Choroid plexus epithelial cell (primary cell): ENCODE results near the gene NKD1.

Experiments used
- DNase-seq: peaks from one replicate; pipeline ENCODE4 v3.0.0-alpha.2; 2010; ENCODE audit warnings: low read depth
- H3K4me3 ChIP-seq: 2 replicates; pipeline ENCODE4 v1.5.1; 2011; ENCODE audit warnings: low read depth, mild to moderate bottlenecking, control low read depth, low read length, moderate library complexity
- TF ChIP-seq, protein P1 (sequence below): conservative IDR thresholded peaks from 2 replicates; pipeline ENCODE4 v1.5.1; 2011; ENCODE audit warnings: low read depth, mild to moderate bottlenecking, control low read depth, inconsistent platforms, low read length, moderate library complexity

NKD1 gene

DNA sequence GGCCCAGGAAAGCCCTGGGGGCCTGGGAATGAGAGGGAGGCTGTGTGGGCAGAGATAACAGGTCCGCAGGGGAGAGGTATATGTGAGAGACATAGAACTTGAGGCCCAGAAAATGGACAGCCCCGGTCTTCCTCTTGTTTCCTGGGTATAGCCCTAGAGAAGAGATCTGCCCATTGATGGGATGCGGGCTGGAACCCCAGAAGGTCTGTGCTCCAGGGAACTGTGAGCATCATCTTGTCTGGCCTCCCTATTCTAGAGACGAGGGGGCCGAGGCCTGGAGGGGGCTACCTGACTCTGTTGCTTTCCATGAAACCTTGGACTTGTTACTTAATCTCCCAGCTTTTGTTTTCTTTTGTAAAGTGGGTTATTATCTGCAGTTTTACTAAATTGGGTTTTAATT is 53.9 kb downstream of the NKD1 start:
- DNase-seq = no peak
- H3K4me3 ChIP-seq = no peak overlapping the region
- TF ChIP-seq, protein P1, sequence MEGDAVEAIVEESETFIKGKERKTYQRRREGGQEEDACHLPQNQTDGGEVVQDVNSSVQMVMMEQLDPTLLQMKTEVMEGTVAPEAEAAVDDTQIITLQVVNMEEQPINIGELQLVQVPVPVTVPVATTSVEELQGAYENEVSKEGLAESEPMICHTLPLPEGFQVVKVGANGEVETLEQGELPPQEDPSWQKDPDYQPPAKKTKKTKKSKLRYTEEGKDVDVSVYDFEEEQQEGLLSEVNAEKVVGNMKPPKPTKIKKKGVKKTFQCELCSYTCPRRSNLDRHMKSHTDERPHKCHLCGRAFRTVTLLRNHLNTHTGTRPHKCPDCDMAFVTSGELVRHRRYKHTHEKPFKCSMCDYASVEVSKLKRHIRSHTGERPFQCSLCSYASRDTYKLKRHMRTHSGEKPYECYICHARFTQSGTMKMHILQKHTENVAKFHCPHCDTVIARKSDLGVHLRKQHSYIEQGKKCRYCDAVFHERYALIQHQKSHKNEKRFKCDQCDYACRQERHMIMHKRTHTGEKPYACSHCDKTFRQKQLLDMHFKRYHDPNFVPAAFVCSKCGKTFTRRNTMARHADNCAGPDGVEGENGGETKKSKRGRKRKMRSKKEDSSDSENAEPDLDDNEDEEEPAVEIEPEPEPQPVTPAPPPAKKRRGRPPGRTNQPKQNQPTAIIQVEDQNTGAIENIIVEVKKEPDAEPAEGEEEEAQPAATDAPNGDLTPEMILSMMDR = no peak

DNA sequence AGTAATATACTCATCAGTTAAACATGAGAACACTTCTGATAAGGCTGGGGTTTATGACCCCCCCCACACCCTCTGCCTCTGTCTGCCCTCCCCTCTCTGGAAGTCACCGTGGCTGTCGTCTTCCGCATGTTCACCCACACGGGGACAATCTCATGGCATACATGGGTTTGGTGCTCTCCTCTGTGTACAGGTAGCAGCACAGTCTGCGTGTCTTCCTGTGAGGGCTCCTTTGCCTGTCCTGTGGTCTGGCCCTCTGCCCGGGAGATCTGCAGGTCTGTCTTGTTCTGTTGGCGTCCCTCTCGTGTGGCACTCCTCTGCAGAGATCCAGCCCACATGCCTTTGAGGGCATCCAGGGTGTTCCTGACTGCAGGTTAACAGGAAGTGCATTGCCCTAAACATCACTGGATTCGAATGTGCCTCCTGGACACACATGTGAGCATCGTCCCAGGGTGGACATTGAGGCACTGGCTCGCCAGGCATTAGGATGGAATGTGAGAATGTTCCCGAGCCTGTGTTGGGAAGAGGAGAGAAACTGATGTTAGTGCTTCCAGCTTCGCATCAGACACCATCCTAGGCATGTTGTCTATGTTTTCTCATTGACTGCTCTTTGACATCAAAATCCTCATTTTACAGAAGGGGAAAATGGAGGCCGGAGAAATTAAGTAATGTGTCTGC is 54.5 kb downstream of the NKD1 start:
- DNase-seq = no peak
- TF ChIP-seq, protein P1 = no peak
- no peak overlapping the region for H3K4me3 ChIP-seq

DNA sequence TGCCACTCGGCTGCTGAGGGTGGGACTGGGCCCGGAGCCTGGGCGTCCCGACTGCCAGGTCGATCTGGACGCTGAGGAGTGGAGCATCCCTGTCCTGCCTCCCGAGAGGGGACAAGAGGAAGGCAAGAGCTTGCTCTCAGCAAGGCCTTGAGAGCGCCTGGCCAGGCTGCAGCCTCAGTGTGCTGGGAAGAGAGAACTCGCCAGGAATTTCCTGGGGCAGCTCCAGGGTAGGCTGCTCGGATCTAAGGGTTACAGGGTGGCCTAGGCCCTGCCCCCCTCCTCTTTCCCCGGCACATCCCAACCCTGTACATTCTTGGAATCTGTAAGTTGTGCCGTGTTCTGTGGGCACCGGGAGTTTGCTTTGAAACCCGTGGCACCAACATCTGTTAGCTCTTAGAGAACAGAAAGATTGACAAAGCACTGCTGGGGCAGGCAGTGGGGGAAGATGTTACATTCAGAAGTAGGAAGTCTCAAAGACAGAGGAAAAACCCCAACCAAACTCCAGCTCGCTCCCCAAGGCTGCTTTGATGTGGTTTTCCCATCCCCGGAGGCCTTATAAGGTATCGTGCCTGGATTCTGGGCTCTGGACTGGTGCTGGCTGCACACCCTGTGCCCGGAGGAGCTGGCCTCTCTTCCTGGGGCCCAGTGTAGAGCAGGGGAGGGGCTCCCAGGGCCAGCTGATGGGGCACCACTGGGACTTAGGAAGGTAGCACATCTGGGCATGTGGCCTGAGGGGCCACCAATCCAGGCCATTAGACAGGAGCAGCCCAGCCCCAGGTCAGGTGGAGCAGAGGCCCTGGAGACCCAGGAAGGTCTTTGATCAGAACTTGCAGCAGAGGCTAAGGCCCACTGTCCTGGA is 55.2 kb downstream of the NKD1 start:
- TF ChIP-seq, protein P1 = no peak
- no peak overlapping the region for H3K4me3 ChIP-seq
- peak; percentile 19 for DNase-seq

DNA sequence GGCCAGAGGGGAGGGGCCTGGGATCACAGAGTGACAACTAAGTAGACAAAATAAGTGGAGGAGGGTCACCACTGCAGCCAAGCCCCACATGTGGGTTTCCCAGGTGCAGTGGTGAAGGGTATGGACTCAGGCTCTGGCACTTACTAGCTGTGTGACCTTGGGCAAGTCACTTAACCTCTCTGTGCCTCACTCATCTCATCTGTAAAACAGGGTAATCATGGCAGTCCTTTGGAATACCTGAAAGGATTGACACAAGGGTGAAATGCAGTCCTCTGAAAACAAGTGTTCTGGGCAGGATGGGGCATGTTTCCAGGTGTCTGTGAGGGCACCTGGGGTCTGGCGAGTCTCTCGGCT is 55.8 kb downstream of the NKD1 start:
- DNase-seq = no peak
- TF ChIP-seq, protein P1 = no peak
- H3K4me3 ChIP-seq = no peak overlapping the region

DNA sequence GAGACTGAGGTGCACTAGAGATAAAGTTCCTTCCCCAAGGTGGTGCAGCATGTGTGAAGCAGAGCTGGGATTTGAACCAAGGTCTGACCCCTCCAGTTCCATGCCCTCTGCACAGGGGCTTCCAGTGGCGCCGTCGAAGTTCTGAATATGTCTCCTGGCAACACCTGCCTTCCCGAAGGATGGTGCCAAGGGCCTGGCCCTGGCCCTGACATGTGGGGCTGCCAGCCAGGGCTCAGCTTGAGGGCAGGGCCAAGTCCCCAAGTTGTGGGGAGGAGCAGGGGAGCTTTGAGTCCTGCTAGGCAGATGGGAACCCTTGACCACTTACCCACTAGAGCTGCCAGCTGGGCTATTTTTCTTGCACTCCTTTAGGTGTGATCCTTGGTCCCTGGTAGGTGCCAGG is 56.4 kb downstream of the NKD1 start:
- H3K4me3 ChIP-seq = no peak overlapping the region
- TF ChIP-seq, protein P1 = no peak
- no peak for DNase-seq

DNA sequence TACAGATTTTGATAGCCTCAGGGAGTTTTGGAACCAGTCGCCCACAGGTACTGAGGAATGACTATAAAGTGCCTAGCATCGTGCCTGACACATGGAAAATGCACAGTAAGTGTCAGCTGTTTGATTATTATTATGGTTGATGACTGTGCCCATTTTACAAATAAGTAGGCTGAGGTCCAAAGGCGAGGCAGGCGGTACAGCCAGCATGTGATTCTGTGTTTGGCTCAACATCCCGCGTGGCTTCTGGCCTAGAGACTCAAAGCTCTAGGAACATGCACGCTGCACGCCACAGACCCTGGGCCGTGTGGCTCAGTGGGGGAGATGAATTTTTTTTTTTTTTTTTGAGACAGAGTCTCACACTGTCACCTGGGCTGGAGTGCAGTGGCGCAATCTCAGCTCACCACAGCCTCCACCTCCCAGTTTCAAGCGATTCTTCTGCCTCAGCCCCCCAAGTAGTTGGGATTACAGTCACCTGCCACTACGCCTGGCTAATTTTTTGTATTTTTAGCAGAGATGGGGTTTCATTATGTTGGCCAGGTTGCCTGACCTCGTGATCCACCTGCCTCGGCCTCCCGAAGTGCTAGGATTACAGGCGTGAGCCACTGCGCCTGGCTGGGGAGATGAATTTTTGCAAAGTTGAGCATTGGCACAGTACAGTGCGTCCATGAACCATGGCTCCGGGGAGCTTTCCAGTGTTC is 57.7 kb downstream of the NKD1 start:
- TF ChIP-seq, protein P1 = no peak
- no peak for DNase-seq
- no peak overlapping the region for H3K4me3 ChIP-seq
